Hepatic stellate cell (primary cell): ENCODE data around the gene LRRC49.
"Not testable (repeated sequence)": the region's sequence is repeated elsewhere in the genome, so short reads cannot be mapped to it uniquely, and the experiment has no call there.

ENCODE experiments used
- DNase-seq: peaks from one replicate; pipeline ENCODE4 v3.0.0; 2011; ENCODE audit warnings: low spot score

The LRRC49 gene

GRCh38 chr15:70922119-70922518 is 29.5 kb downstream of the LRRC49 start:
- DNase-seq: no peak

DNA sequence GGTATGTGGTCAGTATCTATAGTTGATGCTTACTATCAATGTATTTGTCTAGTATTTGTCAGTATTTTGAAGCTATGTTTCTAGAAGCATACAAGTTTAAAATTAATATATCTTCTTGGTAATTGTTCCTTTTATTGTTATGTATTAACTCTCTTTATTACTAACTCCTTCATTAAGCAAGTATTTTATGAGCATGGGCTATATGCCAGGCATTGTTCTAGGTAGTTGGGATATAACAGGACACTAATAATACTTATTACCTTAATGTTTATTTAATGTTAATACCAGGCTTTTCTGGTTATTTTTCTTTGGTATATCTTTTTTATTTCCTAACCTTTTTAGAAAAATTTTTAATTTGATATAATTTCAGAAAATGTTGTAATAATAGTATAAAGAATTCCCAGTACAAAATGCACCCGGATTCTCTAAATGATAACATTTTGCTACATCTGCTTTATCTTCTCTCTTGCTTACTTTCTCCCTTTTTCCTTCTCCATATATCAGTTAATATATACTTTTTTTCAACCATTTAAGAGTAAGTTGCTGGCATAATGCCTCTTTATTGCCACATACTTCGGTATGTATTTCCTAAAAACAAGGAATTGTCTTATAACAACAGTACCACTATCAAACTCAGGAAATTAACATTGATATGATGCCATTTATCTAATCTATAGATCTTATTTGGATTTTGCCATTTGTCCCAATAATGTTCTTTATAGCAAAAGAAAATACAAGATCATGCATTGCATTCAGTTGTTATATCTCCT is 30.9 kb downstream of the LRRC49 start:
- DNase-seq: no peak

DNA sequence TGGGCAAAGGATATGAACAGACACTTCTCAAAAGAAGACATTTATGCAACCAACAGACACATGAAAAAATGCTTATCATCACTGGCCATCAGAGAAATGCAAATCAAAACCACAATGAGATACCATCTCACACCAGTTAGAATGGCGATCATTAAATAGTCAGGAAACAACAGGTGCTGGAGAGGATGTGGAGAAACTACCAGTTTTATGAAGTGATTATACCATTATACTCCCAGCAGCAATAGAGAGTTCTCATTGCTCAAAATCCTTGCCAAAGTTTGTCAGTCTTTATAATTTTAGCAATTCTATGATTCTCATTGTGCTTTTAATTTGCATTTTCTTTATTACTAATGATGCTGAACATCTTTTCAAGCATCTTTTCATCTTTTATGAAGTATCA is 34.3 kb downstream of the LRRC49 start:
- not testable (repeated sequence) for DNase-seq

DNA sequence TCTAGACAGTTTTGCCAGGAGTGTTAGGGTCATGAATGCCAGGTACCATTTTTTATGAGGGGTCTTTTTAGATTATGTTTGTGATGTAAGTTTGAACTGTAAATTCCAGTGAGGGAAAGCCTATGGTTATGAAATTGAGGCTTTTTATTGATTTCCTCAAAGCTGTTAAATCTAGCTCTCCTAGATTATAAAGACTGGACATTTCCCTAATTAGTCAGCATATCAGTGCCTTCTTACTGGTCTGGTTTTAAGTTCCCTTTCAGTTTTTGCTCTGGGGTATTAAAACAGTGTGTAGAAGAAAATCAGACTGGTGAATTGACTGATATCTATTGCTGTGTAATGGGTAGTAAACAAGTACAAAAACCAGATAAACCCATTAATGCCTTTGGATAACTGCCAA is 39.2 kb downstream of the LRRC49 start:
- DNase-seq: no peak

DNA sequence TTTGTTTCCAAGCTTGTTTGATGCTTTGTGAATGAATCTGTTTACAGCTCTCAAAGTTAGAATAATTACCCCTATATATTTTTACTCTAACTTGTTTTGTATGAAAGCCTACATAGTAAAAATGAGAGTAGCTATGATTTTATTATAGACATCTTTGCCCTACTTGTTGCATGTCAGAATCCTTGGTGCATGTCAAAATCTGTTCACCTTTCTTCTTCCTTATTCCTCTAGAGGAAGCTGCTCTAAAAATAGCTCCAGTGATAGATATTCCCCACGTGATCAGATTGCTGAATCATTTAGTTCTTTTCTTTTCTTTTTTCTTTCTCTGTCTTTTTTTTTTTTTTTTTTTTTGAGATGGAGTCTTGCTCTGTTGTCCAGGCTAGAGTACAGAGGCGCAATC is 39.8 kb downstream of the LRRC49 start:
- DNase-seq: no peak

GRCh38 chr15:70933411-70933810 is 40.8 kb downstream of the LRRC49 start:
- DNase-seq: no peak

DNA sequence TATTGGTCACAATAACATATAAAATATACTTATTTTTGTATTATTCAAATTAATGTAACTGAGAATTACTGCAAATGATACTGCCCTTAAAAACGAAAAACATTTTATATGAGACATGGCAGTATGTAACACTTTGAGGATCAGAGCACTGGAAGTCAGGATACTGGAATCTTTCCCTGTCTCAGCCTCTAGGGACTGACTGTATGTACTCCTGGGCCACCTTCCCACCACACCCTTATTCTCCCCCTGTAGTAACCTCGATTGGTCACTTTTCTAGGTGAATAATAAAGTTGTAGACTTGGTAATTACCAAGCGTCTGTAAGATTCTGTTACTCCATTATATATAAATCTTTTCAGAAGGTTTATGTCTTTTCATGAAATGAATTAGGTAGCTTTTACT is 43.0 kb downstream of the LRRC49 start:
- no peak for DNase-seq

DNA sequence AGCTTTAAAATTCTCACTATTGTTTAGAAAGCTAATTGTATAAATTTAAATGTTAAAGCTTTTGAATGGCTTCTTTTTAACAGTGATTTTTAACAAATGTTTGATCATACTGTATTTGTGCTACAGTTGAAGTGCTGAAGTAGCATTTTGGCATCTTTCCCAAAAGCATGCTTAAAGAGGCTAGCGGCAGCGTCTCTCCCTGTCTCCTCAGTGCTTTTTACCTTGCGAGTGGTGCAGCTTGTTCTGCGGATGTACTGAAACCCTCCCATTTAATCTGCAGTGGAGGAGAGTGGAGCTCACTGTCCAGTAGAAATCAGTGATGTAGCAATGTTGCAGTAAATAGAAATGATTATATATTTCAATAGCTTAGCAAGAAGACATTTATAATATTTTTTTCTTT is 43.7 kb downstream of the LRRC49 start:
- DNase-seq: no peak

DNA sequence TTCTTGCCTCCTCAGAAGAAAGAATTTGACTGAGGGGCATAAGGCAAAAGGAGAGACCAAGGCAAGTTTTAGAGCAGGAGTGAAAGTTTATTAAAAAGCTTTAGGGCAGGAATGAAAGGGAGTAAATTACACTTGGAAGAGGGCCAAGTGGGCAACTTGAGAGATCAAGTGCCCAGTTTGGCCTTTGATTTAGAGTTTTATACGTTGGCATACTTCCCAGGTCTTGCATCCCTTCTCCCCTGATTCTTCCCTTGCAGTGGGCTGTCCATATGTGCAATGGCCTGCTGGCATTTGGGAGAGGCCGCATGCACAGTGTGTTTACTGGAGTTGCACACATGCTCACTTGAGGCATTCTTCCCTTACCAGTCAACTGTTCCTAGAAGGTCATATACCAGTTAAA is 50.7 kb downstream of the LRRC49 start:
- DNase-seq: not testable (repeated sequence)

DNA sequence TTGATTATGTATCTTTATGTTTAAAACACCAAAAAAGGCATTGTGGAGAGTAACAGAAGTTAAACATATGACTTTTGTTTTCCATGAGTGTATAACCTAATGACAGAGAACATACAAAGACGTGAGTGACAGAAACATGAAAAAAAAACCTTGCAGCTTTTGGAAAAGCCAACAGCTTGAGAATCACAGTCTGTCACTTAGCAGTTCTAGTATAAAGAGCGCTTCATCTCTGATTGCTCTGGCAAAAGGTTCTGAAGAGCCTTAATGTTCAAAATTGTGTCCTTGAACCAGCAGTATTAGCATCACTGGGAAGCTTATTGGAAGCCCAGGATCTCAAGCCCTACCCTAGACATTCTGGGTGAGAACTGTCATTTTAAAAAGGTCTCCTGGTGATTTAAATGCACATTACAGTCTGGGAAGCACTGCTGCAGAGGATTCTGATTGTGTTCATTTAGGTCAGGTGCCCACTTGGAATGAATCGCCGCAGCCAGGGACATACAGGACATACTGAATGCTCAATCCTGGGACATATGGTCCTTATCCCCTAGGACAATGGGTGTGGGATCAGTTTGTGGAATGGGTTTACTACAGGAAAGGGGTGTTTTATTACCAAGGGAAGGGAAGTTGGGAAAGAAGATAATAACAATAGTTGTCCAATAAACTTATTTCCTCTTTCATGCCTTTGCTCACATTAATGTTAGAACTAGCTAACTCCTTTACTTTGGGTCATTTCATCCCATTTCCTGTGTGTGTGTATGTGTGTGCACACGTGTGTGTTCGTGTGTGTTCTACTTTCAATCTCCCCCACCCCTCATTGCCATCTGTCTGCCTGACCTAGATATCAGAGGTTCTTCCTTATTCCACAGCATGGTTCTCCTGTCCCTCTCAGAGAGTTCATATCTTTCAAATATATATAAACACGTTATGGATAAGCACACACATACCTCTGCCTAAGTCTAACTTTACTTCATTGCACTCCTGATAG is 55.0 kb downstream of the LRRC49 start:
- DNase-seq: no peak

- no peak for DNase-seq
Observed at GRCh38 chr15:70950953-70951352, 58.3 kb downstream of the LRRC49 start.

DNA sequence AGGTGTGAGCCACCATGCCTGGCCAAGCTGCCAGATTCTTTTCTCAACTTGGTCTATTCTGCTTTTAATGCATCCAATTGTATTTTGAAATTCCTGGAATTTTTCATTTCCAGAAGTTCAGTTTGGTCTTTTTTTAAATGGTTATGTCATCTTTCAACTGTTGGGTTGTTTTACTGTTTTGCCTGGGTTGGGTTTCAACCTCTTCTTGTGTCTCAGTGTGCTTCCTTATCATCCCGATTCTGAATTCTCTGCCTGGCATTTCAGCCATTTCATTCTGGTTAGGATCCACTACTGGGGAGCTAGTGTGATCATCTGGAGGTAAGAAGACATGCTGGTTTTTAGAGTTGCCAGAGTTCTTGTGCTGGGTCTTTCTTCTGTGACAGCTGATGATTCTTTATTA is 61.5 kb downstream of the LRRC49 start:
- no peak for DNase-seq

DNA sequence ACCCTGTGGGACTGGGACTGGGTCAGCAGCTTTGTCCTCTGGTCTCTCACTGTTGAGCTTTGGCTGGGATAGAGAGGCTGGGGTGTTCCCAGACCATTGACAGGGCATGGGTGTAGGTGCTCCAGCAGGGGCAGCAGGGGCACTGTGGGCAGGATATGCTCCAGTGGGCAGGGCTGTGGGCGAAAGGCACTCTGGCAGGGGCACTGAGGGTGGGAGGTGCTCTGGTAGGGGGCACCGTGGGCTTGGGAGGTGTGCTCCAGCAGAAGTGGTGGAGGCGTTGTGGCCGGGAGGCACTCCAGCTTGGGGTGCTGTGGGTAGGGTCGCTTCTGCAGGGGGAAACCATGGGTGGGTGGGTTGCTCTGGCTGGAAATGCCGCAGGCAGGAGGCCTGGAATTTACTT is 62.1 kb downstream of the LRRC49 start:
- DNase-seq: no peak

- DNase-seq: no peak
Observed at GRCh38 chr15:70955151-70955550, 62.5 kb downstream of the LRRC49 start.

DNA sequence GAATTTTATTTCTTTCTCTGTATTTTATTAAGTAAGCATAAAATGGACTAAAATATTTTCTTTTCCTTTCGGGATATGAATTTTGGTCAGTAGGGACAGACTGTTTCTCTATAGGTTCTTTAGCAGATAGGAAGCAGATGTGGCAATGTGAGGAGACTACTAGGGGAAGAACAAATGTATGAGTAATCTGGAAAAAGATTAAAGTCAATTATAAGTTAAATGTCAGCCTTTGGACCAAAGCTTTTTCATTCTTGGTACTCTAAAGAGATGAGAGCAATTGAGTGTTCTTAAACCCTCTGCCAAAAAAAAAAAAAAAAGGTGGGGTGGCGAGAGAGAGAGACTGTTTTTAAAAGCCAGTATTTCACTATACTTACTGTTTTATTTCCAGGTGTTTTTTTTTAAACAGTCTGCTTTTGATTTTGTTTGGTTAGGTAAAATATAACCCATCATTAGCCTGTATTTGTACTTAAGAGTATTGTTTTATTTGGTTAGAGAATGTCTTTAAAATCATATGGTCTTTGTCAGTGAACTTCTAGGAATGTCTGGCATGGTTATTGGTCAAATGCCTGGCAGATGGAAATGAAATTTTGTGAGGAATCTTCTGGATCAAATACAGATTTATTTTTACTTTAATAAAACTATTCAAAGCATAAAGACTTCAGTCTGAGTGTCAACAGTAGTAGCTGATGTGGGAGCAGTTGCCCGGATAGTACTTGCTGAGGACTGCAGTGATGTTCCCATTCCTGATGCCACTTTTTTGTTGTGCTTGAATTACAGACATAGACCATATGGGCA is 63.8 kb downstream of the LRRC49 start:
- DNase-seq: no peak

DNA sequence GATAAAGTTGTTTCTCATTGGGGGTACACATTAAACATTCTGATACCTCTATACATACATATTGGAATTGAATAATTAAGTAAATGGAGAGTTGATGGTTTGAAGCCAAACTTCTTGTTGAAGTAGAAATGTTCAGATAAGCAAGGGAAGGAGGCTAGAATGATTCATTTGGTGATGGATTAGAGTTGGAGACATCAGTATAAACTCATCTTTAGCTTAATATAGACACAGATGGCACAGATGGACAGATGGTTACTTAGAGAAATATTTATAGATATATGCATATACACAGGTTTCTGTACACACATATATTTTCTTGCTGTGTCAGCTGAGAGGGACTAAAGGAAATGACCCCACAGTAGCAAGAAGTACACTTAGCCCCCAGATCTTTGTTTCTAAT is 69.5 kb downstream of the LRRC49 start:
- DNase-seq: no peak

- no peak for DNase-seq
Observed at GRCh38 chr15:70963199-70963598, 70.6 kb downstream of the LRRC49 start.

GRCh38 chr15:70964058-70964457 is 71.4 kb downstream of the LRRC49 start:
- DNase-seq: no peak

DNA sequence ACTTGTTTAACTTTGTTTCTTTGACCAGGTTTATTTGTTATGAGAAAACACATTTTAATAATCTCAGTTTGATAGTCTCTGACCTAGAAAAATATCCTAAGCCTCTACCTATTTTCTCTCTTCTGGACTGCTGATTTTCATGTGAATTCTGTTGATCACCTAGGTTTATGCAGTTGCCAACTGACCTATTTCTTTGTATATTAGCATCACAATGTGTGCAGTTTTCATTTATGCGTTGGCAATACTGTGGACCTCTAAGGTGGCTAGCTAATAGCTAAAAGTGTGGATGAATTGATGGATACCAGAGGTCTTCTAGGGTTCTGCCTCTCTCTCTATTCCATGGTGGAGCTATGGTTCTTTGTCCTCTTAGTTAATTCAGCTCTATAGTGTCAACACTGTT is 72.1 kb downstream of the LRRC49 start:
- DNase-seq: no peak

- DNase-seq: no peak
Observed at GRCh38 chr15:70967646-70968045, 75.0 kb downstream of the LRRC49 start.

DNA sequence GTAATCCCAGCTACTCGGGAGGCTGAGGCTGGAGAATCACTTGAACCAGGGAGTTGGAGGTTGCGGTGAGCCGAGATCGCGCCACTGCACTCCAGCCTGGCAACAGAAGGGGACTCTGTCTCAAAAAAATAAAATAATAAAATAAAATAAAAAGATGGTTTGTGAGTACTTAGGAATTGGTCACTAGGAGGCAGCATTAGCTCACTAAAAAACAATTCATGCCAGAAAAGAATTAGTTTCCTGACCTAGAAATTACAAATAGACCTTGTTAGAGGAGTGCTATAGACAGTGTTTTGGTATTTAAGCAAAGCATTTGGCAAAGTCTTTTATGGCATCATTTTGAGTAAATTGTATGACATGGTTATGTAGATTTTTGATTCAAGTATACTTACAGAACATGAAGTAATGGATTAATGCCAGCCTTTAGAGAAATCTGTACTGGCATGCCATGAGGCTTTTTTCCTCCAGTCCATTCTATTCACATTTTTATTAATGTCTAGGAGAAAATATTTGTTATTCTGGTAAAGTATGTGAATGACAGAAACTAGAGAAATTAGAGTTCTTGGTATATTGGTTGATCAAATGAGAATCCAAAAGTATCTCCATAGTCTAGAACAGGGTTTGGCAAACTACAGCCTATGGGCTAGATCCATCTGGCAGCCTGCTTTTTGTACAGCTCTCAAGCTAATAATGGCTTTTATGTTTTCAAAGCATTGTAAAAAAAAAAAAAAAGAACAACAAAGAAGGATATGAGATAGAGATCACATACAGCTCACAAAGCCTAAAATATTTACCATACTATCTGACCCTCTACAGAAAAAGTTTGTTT is 81.6 kb downstream of the LRRC49 start:
- no peak for DNase-seq
